AG10803 (cell line): ENCODE results near the gene STK38L.

ENCODE experiments used
- DNase-seq: peaks from one replicate; pipeline ENCODE4 v3.0.0; 2010; ENCODE audit warnings: low read depth
- H3K4me3 ChIP-seq: 2 replicates; pipeline ENCODE4 v1.5.1; 2011; ENCODE audit warnings: mild to moderate bottlenecking, low read length, control low read depth
- CTCF ChIP-seq: conservative IDR thresholded peaks from 2 replicates; pipeline ENCODE4 v1.5.1; 2011; ENCODE audit warnings: mild to moderate bottlenecking, low read length, control low read depth, inconsistent platforms

The STK38L gene

GRCh38 chr12:27331291-27331926 is 87.3 kb downstream of the STK38L start:
- H3K4me3 ChIP-seq, result peak overlapping the region; percentile 73
- no peak for TF ChIP-seq CTCF
- DNase-seq, result peak; percentile 89

GRCh38 chr12:27331927-27332324 is 87.8 kb downstream of the STK38L start:
- DNase-seq, result no peak
- no peak for TF ChIP-seq CTCF
- peak overlapping the region; percentile 73 for H3K4me3 ChIP-seq

- no peak for DNase-seq
- peak overlapping the region; percentile 73 for H3K4me3 ChIP-seq
- no peak for TF ChIP-seq CTCF
Observed at GRCh38 chr12:27332407-27332713, 88.3 kb downstream of the STK38L start.

- peak within 1 kb of the TSS; percentile 73 for H3K4me3 ChIP-seq
- no peak for TF ChIP-seq CTCF
- peak; percentile 26 for DNase-seq
Observed at GRCh38 chr12:27332714-27333402, 88.8 kb downstream of the STK38L start, which contains the start of gene BMAL2. TSS of gene BMAL2 (plus strand) at chr12:27332836. CDS start at chr12:27333073, 237 bp downstream.

- TF ChIP-seq CTCF, result no peak
- H3K4me3 ChIP-seq, result peak overlapping the region; percentile 73
- no peak for DNase-seq
Observed at GRCh38 chr12:27333403-27334009, 89.4 kb downstream of the STK38L start.

- DNase-seq, result no peak
- H3K4me3 ChIP-seq, result peak overlapping the region; percentile 73
- TF ChIP-seq CTCF, result no peak
Observed at GRCh38 chr12:27334042-27334720, 90.1 kb downstream of the STK38L start.
